Neural cell (in vitro differentiated cells): ENCODE data around the gene SLX4IP. TPM values are rescaled to one million over a fixed set of nuclear protein-coding genes. Genes with fewer than 3 reads are reported as not detected.

Experiments
- H2AFZ ChIP-seq: fragments of 200-600, 300-800 bp; sonication (generic), shearing (Covaris generic); 2 replicates; pipeline ENCODE4 v1.6.0; 2014; ENCODE audit warnings: low read depth, mild to moderate bottlenecking, antibody characterized with exemption, low read length, moderate library complexity
- H3F3A ChIP-seq: fragments of 200-600 bp; shearing (Covaris generic); 2 replicates; pipeline ENCODE4 v1.6.1; 2016; ENCODE audit warnings: mild to moderate bottlenecking, moderate library complexity, mixed read lengths, antibody characterized with exemption, low read length; ENCODE audit not compliant: insufficient read depth, poor library complexity, severe bottlenecking
- H3K27ac ChIP-seq: fragments of 200-600, 300-800 bp; sonication (generic), shearing (Covaris generic); 2 replicates; pipeline ENCODE4 v1.5.1; 2014; ENCODE audit warnings: mild to moderate bottlenecking, low read length, moderate library complexity
- H3K27me3 ChIP-seq: fragments of 300-800, 200-600 bp; sonication (generic), shearing (Covaris generic); 2 replicates; pipeline ENCODE4 v1.6.0; 2014; ENCODE audit warnings: mild to moderate bottlenecking, low read depth, low read length, moderate library complexity; ENCODE audit not compliant: insufficient read depth
- H3K36me3 ChIP-seq: fragments of 300-800, 200-600 bp; sonication (generic), shearing (Covaris generic); 2 replicates; pipeline ENCODE4 v1.5.1; 2014; ENCODE audit warnings: mild to moderate bottlenecking, antibody characterized with exemption, low read length, moderate library complexity; ENCODE audit not compliant: insufficient read depth
- H3K4me2 ChIP-seq: fragments of 300-800, 200-600 bp; sonication (generic), shearing (Covaris generic); 2 replicates; pipeline ENCODE4 v1.6.0; 2014; ENCODE audit warnings: mild to moderate bottlenecking, low read length
- H3K4me3 ChIP-seq: fragments of 300-800, 200-600 bp; sonication (generic), shearing (Covaris generic); 2 replicates; pipeline ENCODE4 v1.5.1; 2014; ENCODE audit warnings: mild to moderate bottlenecking, low read length, moderate library complexity
- H3K79me2 ChIP-seq: fragments of 200-600 bp; shearing (Covaris generic); replicated peaks from 2 replicates; pipeline ENCODE4 v1.6.0; 2014; ENCODE audit warnings: mild to moderate bottlenecking, low read length, moderate library complexity; ENCODE audit not compliant: insufficient read depth
- H3K9ac ChIP-seq: fragments of 300-800, 200-600 bp; sonication (generic), shearing (Covaris generic); 2 replicates; pipeline ENCODE4 v1.6.1; 2016; ENCODE audit warnings: mild to moderate bottlenecking, low read length, mixed read lengths
- H3K9me2 ChIP-seq: fragments of 200-600 bp; shearing (Covaris generic); 2 replicates; pipeline ENCODE4 v1.6.1; 2016; ENCODE audit warnings: mild to moderate bottlenecking, low read length, mixed read lengths; ENCODE audit not compliant: insufficient read depth
- H3K9me3 ChIP-seq: fragments of 200-600, 300-800 bp; sonication (generic), shearing (Covaris generic); 2 replicates; pipeline ENCODE4 v1.6.1; 2016; ENCODE audit warnings: mild to moderate bottlenecking, mixed run types, low read length, moderate library complexity, mixed read lengths
- H4K20me1 ChIP-seq: fragments of 200-600 bp; shearing (Covaris generic); 2 replicates; pipeline ENCODE4 v1.6.1; 2016; ENCODE audit warnings: mild to moderate bottlenecking, mixed run types; ENCODE audit not compliant: insufficient read depth
- EP300 ChIP-seq: fragments of 450-650 bp; conservative IDR thresholded peaks from 2 replicates; pipeline ENCODE4 v1.6.1; 2014; ENCODE audit warnings: antibody characterized with exemption, mild to moderate bottlenecking, moderate library complexity; ENCODE audit not compliant: poor library complexity, severe bottlenecking
- EZH2 ChIP-seq: fragments of 200-600, 300-800 bp; shearing (Covaris generic), sonication (generic); IDR thresholded peaks from 2 replicates; pipeline ENCODE4 v1.6.1; 2014; ENCODE audit warnings: antibody characterized with exemption, low read length, borderline replicate concordance, mild to moderate bottlenecking; ENCODE audit not compliant: insufficient read depth, poor library complexity, severe bottlenecking
- MXI1 ChIP-seq: fragments of 450-650 bp; conservative IDR thresholded peaks from 2 replicates; pipeline ENCODE4 v1.6.1; 2014; ENCODE audit warnings: antibody characterized with exemption, mild to moderate bottlenecking; ENCODE audit not compliant: poor library complexity, severe bottlenecking
- POLR2AphosphoS5 ChIP-seq: IDR thresholded peaks from 2 replicates; pipeline ENCODE4 v1.6.1; 2012
- RAD21 ChIP-seq: fragments of 450-650 bp; conservative IDR thresholded peaks from 2 replicates; pipeline ENCODE4 v1.6.1; 2014; ENCODE audit warnings: antibody characterized with exemption, mild to moderate bottlenecking, moderate library complexity
- SMC3 ChIP-seq: fragments of 450-650 bp; conservative IDR thresholded peaks from 2 replicates; pipeline ENCODE4 v1.6.1; 2014; ENCODE audit warnings: antibody characterized with exemption, mild to moderate bottlenecking, moderate library complexity; ENCODE audit not compliant: poor library complexity
- TAF1 ChIP-seq: IDR thresholded peaks from 2 replicates; pipeline ENCODE4 v1.6.1; 2012; ENCODE audit warnings: low read depth
- polyA plus RNA-seq: library from polyadenylated mRNA; depleted of rRNA; stranded (reverse); fragments of >200 nt; gene quantifications from 2 replicates; pipeline ENCODE4 v1.2.3, GENCODE V29; 2014
- TF ChIP-seq, protein P1 (sequence below): fragments of 450-650 bp; IDR thresholded peaks from 2 replicates; pipeline ENCODE4 v1.5.1; 2014; ENCODE audit warnings: antibody characterized with exemption, mild to moderate bottlenecking, moderate library complexity; ENCODE audit not compliant: poor library complexity, severe bottlenecking
- TF ChIP-seq, protein P2 (sequence below): IDR thresholded peaks from 2 replicates; pipeline ENCODE4 v1.6.1; 2012; ENCODE audit warnings: borderline replicate concordance

SLX4IP gene
- polyA plus RNA-seq, 1 donor from 2014 or later = 6.4 TPM

DNA sequence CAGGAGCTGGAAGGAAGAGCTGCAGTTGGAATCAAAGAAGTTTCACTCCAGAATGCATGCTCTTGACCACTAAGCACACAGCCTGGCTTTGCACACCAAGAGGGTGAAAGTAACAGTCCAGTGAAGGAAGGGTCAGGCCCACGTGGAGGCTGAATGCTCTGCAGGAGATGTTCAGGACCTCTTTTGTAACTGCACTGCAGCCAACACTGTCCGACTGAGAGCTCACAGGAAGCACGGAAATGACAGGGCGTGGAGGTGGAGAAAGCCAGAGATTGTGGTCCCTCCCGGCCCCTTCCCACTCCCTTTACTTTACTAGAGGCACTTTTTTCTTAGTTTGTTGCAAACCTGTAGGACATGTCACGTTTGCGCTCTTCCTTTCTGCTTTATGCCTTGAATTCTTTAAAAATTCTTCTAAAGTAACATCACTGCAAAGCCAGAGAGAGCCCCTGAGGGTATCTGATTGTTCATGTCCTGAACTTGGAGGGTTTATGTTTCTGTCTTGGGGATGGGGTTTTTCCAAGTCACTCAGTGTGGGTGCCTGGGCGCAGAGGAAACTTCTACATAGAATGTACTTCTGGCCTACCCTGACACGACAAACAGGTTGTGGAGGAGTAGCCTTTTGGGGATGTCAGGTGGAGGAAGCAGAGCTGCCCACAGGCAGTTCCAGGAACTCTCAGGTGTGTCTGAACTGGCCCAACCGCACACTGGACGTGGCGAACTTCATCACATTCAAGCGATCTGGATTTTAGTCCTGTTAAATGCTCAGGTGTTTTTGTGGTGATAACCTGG, 197.8 kb downstream of the SLX4IP start:
- Histone ChIP-seq H2AFZ (no peak overlapping the region), H4K20me1 (no peaks in the 10 kb centered on the region), H3K4me2 (no peak overlapping the region), H3K27me3 (peaks cover 29% of the 10 kb centered on the region), H3K9ac (no peak overlapping the region), H3K9me2 (no peaks in the 10 kb centered on the region), H3F3A (no peaks in the 10 kb centered on the region), H3K27ac (no peak overlapping the region), H3K4me3 (no peak overlapping the region), H3K9me3 (no peaks in the 10 kb centered on the region), H3K36me3 (no peaks in the 10 kb centered on the region), H3K79me2 (no peaks in the 10 kb centered on the region)
- TF ChIP-seq RAD21 (no peak), MXI1 (no peak), TAF1 (no peak), POLR2AphosphoS5 (no peak), EP300 (no peak), EZH2 (no peak), SMC3 (no peak)
- TF ChIP-seq, protein P1, sequence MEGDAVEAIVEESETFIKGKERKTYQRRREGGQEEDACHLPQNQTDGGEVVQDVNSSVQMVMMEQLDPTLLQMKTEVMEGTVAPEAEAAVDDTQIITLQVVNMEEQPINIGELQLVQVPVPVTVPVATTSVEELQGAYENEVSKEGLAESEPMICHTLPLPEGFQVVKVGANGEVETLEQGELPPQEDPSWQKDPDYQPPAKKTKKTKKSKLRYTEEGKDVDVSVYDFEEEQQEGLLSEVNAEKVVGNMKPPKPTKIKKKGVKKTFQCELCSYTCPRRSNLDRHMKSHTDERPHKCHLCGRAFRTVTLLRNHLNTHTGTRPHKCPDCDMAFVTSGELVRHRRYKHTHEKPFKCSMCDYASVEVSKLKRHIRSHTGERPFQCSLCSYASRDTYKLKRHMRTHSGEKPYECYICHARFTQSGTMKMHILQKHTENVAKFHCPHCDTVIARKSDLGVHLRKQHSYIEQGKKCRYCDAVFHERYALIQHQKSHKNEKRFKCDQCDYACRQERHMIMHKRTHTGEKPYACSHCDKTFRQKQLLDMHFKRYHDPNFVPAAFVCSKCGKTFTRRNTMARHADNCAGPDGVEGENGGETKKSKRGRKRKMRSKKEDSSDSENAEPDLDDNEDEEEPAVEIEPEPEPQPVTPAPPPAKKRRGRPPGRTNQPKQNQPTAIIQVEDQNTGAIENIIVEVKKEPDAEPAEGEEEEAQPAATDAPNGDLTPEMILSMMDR = no peak
- TF ChIP-seq, protein P2, sequence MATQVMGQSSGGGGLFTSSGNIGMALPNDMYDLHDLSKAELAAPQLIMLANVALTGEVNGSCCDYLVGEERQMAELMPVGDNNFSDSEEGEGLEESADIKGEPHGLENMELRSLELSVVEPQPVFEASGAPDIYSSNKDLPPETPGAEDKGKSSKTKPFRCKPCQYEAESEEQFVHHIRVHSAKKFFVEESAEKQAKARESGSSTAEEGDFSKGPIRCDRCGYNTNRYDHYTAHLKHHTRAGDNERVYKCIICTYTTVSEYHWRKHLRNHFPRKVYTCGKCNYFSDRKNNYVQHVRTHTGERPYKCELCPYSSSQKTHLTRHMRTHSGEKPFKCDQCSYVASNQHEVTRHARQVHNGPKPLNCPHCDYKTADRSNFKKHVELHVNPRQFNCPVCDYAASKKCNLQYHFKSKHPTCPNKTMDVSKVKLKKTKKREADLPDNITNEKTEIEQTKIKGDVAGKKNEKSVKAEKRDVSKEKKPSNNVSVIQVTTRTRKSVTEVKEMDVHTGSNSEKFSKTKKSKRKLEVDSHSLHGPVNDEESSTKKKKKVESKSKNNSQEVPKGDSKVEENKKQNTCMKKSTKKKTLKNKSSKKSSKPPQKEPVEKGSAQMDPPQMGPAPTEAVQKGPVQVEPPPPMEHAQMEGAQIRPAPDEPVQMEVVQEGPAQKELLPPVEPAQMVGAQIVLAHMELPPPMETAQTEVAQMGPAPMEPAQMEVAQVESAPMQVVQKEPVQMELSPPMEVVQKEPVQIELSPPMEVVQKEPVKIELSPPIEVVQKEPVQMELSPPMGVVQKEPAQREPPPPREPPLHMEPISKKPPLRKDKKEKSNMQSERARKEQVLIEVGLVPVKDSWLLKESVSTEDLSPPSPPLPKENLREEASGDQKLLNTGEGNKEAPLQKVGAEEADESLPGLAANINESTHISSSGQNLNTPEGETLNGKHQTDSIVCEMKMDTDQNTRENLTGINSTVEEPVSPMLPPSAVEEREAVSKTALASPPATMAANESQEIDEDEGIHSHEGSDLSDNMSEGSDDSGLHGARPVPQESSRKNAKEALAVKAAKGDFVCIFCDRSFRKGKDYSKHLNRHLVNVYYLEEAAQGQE = no peak

DNA sequence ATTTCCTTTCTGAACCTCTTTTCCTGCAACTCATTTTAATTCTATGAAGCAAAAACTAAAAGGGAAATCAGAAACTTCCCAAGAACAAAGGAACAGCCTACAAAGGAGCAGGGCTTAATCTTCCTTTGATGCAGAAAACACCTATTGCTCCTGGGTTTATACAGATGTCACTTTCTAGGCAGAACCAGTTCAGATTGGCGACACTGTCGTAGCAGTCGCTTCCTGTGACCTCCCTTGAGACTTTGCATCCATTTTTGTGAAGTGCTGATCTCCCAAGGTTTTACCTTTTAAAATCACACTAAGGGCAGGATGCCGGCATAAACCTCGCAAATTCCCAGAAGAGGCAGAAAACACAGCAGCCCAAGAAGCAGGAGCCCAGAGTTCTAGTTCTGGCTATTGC, 198.6 kb downstream of the SLX4IP start:
- Histone ChIP-seq H3K9me2 (no peaks in the 10 kb centered on the region), H3K27me3 (peaks cover 29% of the 10 kb centered on the region), H3K9ac (no peak overlapping the region), H3K4me3 (no peak overlapping the region), H2AFZ (no peak overlapping the region), H3K79me2 (no peaks in the 10 kb centered on the region), H3K4me2 (no peak overlapping the region), H3K36me3 (no peaks in the 10 kb centered on the region), H3K27ac (no peak overlapping the region), H3F3A (no peaks in the 10 kb centered on the region), H4K20me1 (no peaks in the 10 kb centered on the region), H3K9me3 (no peaks in the 10 kb centered on the region)
- TF ChIP-seq SMC3 (no peak), POLR2AphosphoS5 (no peak), MXI1 (no peak), RAD21 (no peak), EZH2 (no peak), EP300 (no peak), TAF1 (no peak)
- TF ChIP-seq, protein P1 = no peak
- TF ChIP-seq, protein P2 = no peak
